Measurements from ENCODE around the gene PHACTR3.

PHACTR3 gene

DNA sequence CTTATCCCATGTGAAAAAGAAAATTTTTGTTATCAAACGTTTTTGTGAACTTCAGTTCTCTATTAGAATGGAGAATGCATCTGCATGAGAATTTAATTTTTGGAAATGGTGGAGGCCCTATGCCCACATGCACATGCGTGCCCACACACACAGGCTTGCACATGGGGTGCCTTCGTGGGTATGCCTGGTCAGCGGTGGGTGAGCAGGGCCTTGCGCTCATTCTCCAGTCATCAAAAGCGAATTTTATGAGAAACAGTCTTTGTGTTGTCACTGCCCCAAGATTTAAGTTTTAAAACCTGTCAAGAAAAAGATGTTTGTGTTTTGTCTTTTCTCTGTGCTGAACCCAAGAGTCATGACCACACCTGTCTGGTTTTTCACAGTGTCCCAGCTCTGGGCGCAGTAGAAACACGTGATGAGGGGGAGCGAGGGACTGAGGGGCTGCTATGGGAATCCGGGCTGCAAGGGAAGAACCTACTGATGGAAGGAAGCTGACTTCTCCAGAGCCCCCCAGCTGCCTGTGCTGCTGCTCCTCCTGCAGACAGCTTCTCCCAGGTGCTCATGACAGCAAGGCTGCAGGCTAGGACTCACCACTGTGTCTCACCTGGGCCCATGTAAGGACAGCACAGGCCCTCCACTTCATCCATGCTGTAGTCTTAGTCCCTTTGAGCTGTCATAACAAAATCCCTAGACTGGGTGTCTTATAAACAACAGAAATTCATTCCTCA is 175.5 kb downstream of the PHACTR3 start:
- Histone ChIP-seq H3K4me1 (ENCODE audit: control insufficient read depth, insufficient read depth, low read depth, low read length) (peaks cover 2% of the 10 kb centered on the region), H4K91ac (ENCODE audit: low read length) (no peak overlapping the region), H3K9me3 (ENCODE audit: control insufficient read depth, low read length) (no peaks in the 10 kb centered on the region), H3K27ac (ENCODE audit: low read length, poor library complexity, severe bottlenecking) (no peak overlapping the region), H3K79me1 (replicated peaks; ENCODE audit: low read length, poor library complexity, severe bottlenecking) (no peaks in the 10 kb centered on the region), H2AK5ac (ENCODE audit: low read length, severe bottlenecking) (no peak overlapping the region), H3K4ac (ENCODE audit: low read depth in 1 of 2, low read length in 2 of 2) (no peak overlapping the region), H3K36me3 (ENCODE audit: control insufficient read depth in 1 of 2, insufficient read depth in 2 of 2, low read depth in 1 of 2, low read length in 2 of 2) (no peaks in the 10 kb centered on the region), H3K27me3 (ENCODE audit: control insufficient read depth in 1 of 2, insufficient read depth in 1 of 2, low read length in 2 of 2) (peaks cover 0 to 25% of the 10 kb centered on the region in 2 experiments), H2BK120ac (ENCODE audit: low read depth, low read length) (no peak overlapping the region), H3K18ac (ENCODE audit: low read depth in 1 of 2, low read length in 2 of 2) (no peak overlapping the region), H3K14ac (ENCODE audit: low read length in 2 of 2) (no peak overlapping the region), H3K4me3 (ENCODE audit: insufficient read depth in 1 of 2, low read depth in 1 of 2, low read length in 2 of 2) (no peak overlapping the region), H2BK5ac (ENCODE audit: low read depth, low read length, poor library complexity, severe bottlenecking) (no peak overlapping the region), H2BK12ac (ENCODE audit: low read length in 2 of 2) (no peak overlapping the region), H4K8ac (ENCODE audit: low read length) (no peak overlapping the region), H3K9ac (ENCODE audit: low read length) (no peak overlapping the region), H3K4me2 (ENCODE audit: low read length, poor library complexity, severe bottlenecking) (no peak overlapping the region), H2BK15ac (ENCODE audit: low read depth, poor library complexity, severe bottlenecking) (no peak overlapping the region), H2AFZ (ENCODE audit: low read depth, low read length) (no peak overlapping the region), H3K23ac (ENCODE audit: low read length in 2 of 2) (no peak overlapping the region)
- WGBS: 40% methylated on average over 8 of the region's 10 CpGs
- DNase-seq: no peak

DNA sequence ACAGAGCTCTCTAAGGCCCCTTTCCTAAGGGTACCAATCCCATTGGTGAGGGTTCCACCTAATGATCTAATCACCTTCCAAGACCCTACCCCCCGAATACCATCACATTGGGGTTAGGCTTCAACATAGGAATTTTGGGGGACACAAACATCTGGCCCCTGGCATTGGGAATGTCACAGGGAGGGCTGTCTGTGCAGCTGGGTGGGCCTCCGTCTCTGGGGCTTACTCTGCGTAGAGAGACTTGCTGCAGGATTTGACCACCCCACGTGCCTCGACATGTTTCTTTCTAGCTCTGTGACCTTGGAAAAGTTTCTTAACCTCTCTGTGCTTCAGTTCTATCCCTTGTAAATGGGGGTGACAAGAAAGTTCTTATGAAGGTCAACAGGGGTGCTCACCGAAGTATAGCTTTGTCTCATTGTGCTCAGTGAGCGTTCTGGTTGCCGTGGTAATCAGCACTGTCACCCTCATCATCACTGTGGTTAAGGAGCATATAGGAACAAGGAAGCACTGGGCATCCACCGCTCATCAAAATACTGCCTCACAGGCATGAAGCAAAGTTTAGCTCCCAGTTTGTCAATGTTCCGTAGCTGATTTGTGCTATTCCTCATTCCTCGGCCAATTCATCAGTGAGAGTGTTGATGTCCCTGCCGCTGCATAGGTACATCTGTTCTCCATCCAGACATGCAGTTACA is 176.3 kb downstream of the PHACTR3 start:
- Histone ChIP-seq H3K9me3 (ENCODE audit: control insufficient read depth, low read length) (no peaks in the 10 kb centered on the region), H3K4me2 (ENCODE audit: low read length, poor library complexity, severe bottlenecking) (no peak overlapping the region), H2AK5ac (ENCODE audit: low read length, severe bottlenecking) (no peak overlapping the region), H2BK12ac (ENCODE audit: low read length in 2 of 2) (no peak overlapping the region), H3K4me3 (ENCODE audit: insufficient read depth in 1 of 2, low read depth in 1 of 2, low read length in 2 of 2) (no peak overlapping the region), H3K36me3 (ENCODE audit: control insufficient read depth in 1 of 2, insufficient read depth in 2 of 2, low read depth in 1 of 2, low read length in 2 of 2) (no peaks in the 10 kb centered on the region), H2BK5ac (ENCODE audit: low read depth, low read length, poor library complexity, severe bottlenecking) (no peak overlapping the region), H3K9ac (ENCODE audit: low read length) (no peak overlapping the region), H4K8ac (ENCODE audit: low read length) (no peak overlapping the region), H3K18ac (ENCODE audit: low read depth in 1 of 2, low read length in 2 of 2) (no peak overlapping the region), H3K27ac (ENCODE audit: low read length, poor library complexity, severe bottlenecking) (no peak overlapping the region), H2BK15ac (ENCODE audit: low read depth, poor library complexity, severe bottlenecking) (no peak overlapping the region), H3K27me3 (ENCODE audit: control insufficient read depth in 1 of 2, insufficient read depth in 1 of 2, low read length in 2 of 2) (peaks cover 0 to 33% of the 10 kb centered on the region in 2 experiments), H3K79me1 (replicated peaks; ENCODE audit: low read length, poor library complexity, severe bottlenecking) (no peaks in the 10 kb centered on the region), H2AFZ (ENCODE audit: low read depth, low read length) (no peak overlapping the region), H3K4me1 (ENCODE audit: control insufficient read depth, insufficient read depth, low read depth, low read length) (peaks cover 2% of the 10 kb centered on the region), H3K4ac (ENCODE audit: low read depth in 1 of 2, low read length in 2 of 2) (no peak overlapping the region), H4K91ac (ENCODE audit: low read length) (no peak overlapping the region), H2BK120ac (ENCODE audit: low read depth, low read length) (no peak overlapping the region), H3K14ac (ENCODE audit: low read length in 2 of 2) (no peak overlapping the region), H3K23ac (ENCODE audit: low read length in 2 of 2) (no peak overlapping the region)
- no peak for DNase-seq
- 81% methylated on average over 12 of the region's 12 CpGs for WGBS

DNA sequence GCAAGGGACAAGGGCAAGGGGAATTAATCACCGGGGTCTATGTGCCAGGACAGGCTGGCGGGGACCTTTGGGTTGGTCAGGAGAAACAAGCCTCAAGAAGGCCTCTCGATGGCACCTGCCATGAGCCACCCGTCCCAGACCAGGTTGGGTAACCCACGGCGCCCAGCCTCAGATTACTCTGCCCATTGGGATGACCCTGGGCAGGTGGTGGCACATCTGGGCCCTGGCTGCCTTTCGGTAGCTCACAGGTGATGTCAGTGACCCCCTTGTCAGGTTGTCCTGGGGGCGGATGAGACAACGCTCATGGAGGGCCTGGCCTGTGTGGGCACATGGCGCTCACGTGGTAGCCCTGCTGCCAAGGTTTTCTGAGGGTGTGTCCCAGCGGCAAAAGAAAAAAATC is 176.9 kb downstream of the PHACTR3 start:
- Histone ChIP-seq H3K36me3 (ENCODE audit: control insufficient read depth in 1 of 2, insufficient read depth in 2 of 2, low read depth in 1 of 2, low read length in 2 of 2) (no peaks in the 10 kb centered on the region), H4K91ac (ENCODE audit: low read length) (no peak overlapping the region), H3K23ac (ENCODE audit: low read length in 2 of 2) (no peak overlapping the region), H3K27me3 (ENCODE audit: control insufficient read depth in 1 of 2, insufficient read depth in 1 of 2, low read length in 2 of 2) (peaks cover 0 to 37% of the 10 kb centered on the region in 2 experiments), H3K4me3 (ENCODE audit: insufficient read depth in 1 of 2, low read depth in 1 of 2, low read length in 2 of 2) (no peak overlapping the region), H3K9me3 (ENCODE audit: control insufficient read depth, low read length) (no peaks in the 10 kb centered on the region), H3K4me1 (ENCODE audit: control insufficient read depth, insufficient read depth, low read depth, low read length) (peaks cover 2% of the 10 kb centered on the region), H3K79me1 (replicated peaks; ENCODE audit: low read length, poor library complexity, severe bottlenecking) (no peaks in the 10 kb centered on the region), H3K18ac (ENCODE audit: low read depth in 1 of 2, low read length in 2 of 2) (no peak overlapping the region), H2BK120ac (ENCODE audit: low read depth, low read length) (no peak overlapping the region), H2BK15ac (ENCODE audit: low read depth, poor library complexity, severe bottlenecking) (no peak overlapping the region), H2AK5ac (ENCODE audit: low read length, severe bottlenecking) (no peak overlapping the region), H3K9ac (ENCODE audit: low read length) (no peak overlapping the region), H2AFZ (ENCODE audit: low read depth, low read length) (no peak overlapping the region), H4K8ac (ENCODE audit: low read length) (no peak overlapping the region), H3K4ac (ENCODE audit: low read depth in 1 of 2, low read length in 2 of 2) (no peak overlapping the region), H3K27ac (ENCODE audit: low read length, poor library complexity, severe bottlenecking) (no peak overlapping the region), H3K14ac (ENCODE audit: low read length in 2 of 2) (no peak overlapping the region), H2BK12ac (ENCODE audit: low read length in 2 of 2) (no peak overlapping the region), H2BK5ac (ENCODE audit: low read depth, low read length, poor library complexity, severe bottlenecking) (no peak overlapping the region), H3K4me2 (ENCODE audit: low read length, poor library complexity, severe bottlenecking) (no peak overlapping the region)
- 83% methylated on average over 9 of the region's 12 CpGs for WGBS
- no peak for DNase-seq

GRCh38 chr20:59782986-59783640 is 178.8 kb downstream of the PHACTR3 start:
- Histone ChIP-seq H3K36me3 (ENCODE audit: control insufficient read depth in 1 of 2, insufficient read depth in 2 of 2, low read depth in 1 of 2, low read length in 2 of 2) (no peaks in the 10 kb centered on the region), H3K23ac (ENCODE audit: low read length in 2 of 2) (no peak overlapping the region), H4K91ac (ENCODE audit: low read length) (no peak overlapping the region), H3K27me3 (ENCODE audit: control insufficient read depth in 1 of 2, insufficient read depth in 1 of 2, low read length in 2 of 2) (peaks cover 0 to 45% of the 10 kb centered on the region in 2 experiments), H3K4me1 (ENCODE audit: control insufficient read depth, insufficient read depth, low read depth, low read length) (peaks cover 2% of the 10 kb centered on the region), H3K9ac (ENCODE audit: low read length) (no peak overlapping the region), H2BK15ac (ENCODE audit: low read depth, poor library complexity, severe bottlenecking) (no peak overlapping the region), H2BK120ac (ENCODE audit: low read depth, low read length) (no peak overlapping the region), H2BK5ac (ENCODE audit: low read depth, low read length, poor library complexity, severe bottlenecking) (no peak overlapping the region), H3K27ac (ENCODE audit: low read length, poor library complexity, severe bottlenecking) (no peak overlapping the region), H3K4ac (ENCODE audit: low read depth in 1 of 2, low read length in 2 of 2) (no peak overlapping the region), H3K79me1 (replicated peaks; ENCODE audit: low read length, poor library complexity, severe bottlenecking) (no peaks in the 10 kb centered on the region), H2AFZ (ENCODE audit: low read depth, low read length) (no peak overlapping the region), H3K4me3 (ENCODE audit: insufficient read depth in 1 of 2, low read depth in 1 of 2, low read length in 2 of 2) (no peak overlapping the region), H3K14ac (ENCODE audit: low read length in 2 of 2) (no peak overlapping the region), H2BK12ac (ENCODE audit: low read length in 2 of 2) (no peak overlapping the region), H3K4me2 (ENCODE audit: low read length, poor library complexity, severe bottlenecking) (no peak overlapping the region), H2AK5ac (ENCODE audit: low read length, severe bottlenecking) (no peak overlapping the region), H3K18ac (ENCODE audit: low read depth in 1 of 2, low read length in 2 of 2) (no peak overlapping the region), H4K8ac (ENCODE audit: low read length) (no peak overlapping the region), H3K9me3 (ENCODE audit: control insufficient read depth, low read length) (no peaks in the 10 kb centered on the region)
- 45% methylated on average over 14 of the region's 14 CpGs for WGBS
- no peak for DNase-seq
